OCI-LY7 (cell line): ENCODE data around the gene ABCG2. TPM values are rescaled to one million over a fixed set of nuclear protein-coding genes. Genes with fewer than 3 reads are reported as not detected.

Experiments used
- BruUV-seq: library from RNA; stranded (reverse); fragments of 400-500 nt; replicated peaks from 2 replicates; lab custom pipeline; 2021; lab: Mats Ljungman, UMichigan
- CTCF ChIA-PET: fragments of 300-600 bp; sonication (Branson Sonifier 250); formaldehyde crosslinking; loops from one replicate; lab custom pipeline; 2022; ENCODE audit warnings: antibody characterized with exemption; ENCODE audit not compliant: unreplicated experiment; lab: Charles Lee
- POLR2A ChIA-PET: fragments of 300-600 bp; sonication (Branson Sonifier 250); formaldehyde crosslinking; loops from one replicate; lab custom pipeline; 2022; ENCODE audit warnings: antibody characterized with exemption; lab: Charles Lee
- DNase-seq: peaks from one replicate; pipeline ENCODE4 v3.0.0-alpha.2; 2015; ENCODE audit warnings: low spot score
- H2AFZ ChIP-seq: fragments of 200-600 bp; sonication (generic), shearing (Covaris generic); 2 replicates; pipeline ENCODE4 v1.6.1; 2014; ENCODE audit warnings: mild to moderate bottlenecking, antibody characterized with exemption, low read length, moderate library complexity
- H3K27ac ChIP-seq: fragments of 200-600 bp; sonication (generic); 2 replicates; pipeline ENCODE4 v1.5.1; 2014; ENCODE audit warnings: mixed run types, low read depth, mild to moderate bottlenecking, moderate library complexity, low read length, inconsistent platforms; ENCODE audit not compliant: poor library complexity, severe bottlenecking
- H3K36me3 ChIP-seq: fragments of 200-600 bp; sonication (generic); 2 replicates; pipeline ENCODE4 v1.6.1; 2014; ENCODE audit warnings: mild to moderate bottlenecking, antibody characterized with exemption, low read length, moderate library complexity, mixed read lengths; ENCODE audit not compliant: insufficient read depth
- H3K4me1 ChIP-seq: fragments of 200-600 bp; sonication (generic); 2 replicates; pipeline ENCODE4 v1.5.1; 2014; ENCODE audit warnings: mild to moderate bottlenecking, low read length; ENCODE audit not compliant: insufficient read depth, poor library complexity, severe bottlenecking
- H3K4me2 ChIP-seq: fragments of 200-600 bp; sonication (generic); 2 replicates; pipeline ENCODE4 v1.6.1; 2014; ENCODE audit warnings: mild to moderate bottlenecking, low read length
- H3K4me3 ChIP-seq: fragments of 200-600 bp; sonication (generic); 2 replicates; pipeline ENCODE4 v1.5.1; 2014; ENCODE audit warnings: mild to moderate bottlenecking, low read depth, low read length; ENCODE audit not compliant: poor library complexity, severe bottlenecking
- H3K79me2 ChIP-seq: fragments of 200-600 bp; sonication (generic); 2 replicates; pipeline ENCODE4 v1.6.1; 2016; ENCODE audit warnings: low read depth, mild to moderate bottlenecking, low read length, moderate library complexity, mixed read lengths; ENCODE audit not compliant: insufficient read depth
- H3K9me2 ChIP-seq: fragments of 200-600 bp; sonication (generic); 2 replicates; pipeline ENCODE4 v1.6.1; 2016; ENCODE audit warnings: mild to moderate bottlenecking, low read length, mixed read lengths; ENCODE audit not compliant: insufficient read depth
- H3K9me3 ChIP-seq: fragments of 200-600 bp; sonication (generic); 2 replicates; pipeline ENCODE4 v1.6.1; 2014; ENCODE audit warnings: mild to moderate bottlenecking, mixed run types, low read length, mixed read lengths
- H4K20me1 ChIP-seq: fragments of 200-600 bp; sonication (generic); 2 replicates; pipeline ENCODE4 v1.6.1; 2014; ENCODE audit warnings: mild to moderate bottlenecking, antibody characterized with exemption, low read length, moderate library complexity, mixed read lengths; ENCODE audit not compliant: insufficient read depth
- EZH2phosphoT487 ChIP-seq: fragments of 200-600 bp; sonication (generic); IDR thresholded peaks from 2 replicates; pipeline ENCODE4 v1.6.1; 2018; ENCODE audit warnings: low read depth, borderline replicate concordance, mild to moderate bottlenecking, mixed run types, antibody characterized with exemption, low read length, moderate library complexity, mixed read lengths
- intact Hi-C: fragments of 100-400 bp; cut with micrococcal nuclease; formaldehyde crosslinking; loops from one replicate; pipeline ENCODE4 v1.10.0; 2022; ENCODE audit not compliant: unreplicated experiment
- total RNA-seq, 2 experiments: library from RNA; depleted of rRNA in 1 of 2; stranded (reverse); fragments of >200 nt in 1 of 2; shearing (Covaris generic) in 1 of 2; gene quantifications; 2 replicates each; pipeline ENCODE4 v1.2.3, GENCODE V29; 2014 to 2022
- TF ChIP-seq, protein P1 (sequence below): fragments of 200-600 bp; sonication (generic); conservative IDR thresholded peaks from 2 replicates; pipeline ENCODE4 v1.5.1; 2014; ENCODE audit warnings: mild to moderate bottlenecking, antibody characterized with exemption, low read length, moderate library complexity, mixed read lengths

ABCG2 gene
- total RNA-seq, 2 experiments from 2014 or later: not detected

DNA sequence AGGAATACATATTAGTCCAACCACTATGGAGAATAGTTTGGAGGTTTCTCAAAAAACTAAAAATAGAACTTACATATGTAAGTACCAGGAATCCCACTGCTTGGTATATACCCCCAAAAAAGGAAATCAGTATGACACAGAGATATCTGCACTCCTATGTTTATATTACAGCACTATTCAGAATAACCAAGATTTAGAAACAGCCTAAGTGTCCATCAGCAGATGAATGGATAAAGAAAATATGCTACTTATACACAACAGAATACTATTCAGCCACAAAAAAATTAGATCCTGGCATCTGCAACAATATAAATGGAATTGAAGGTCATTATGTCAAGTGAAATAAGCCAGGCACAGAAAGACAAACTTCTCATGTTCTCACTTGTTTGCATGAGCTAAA lies 27.5 kb upstream of the ABCG2 start:
- Histone ChIP-seq H2AFZ (no peak overlapping the region), H3K4me3 (no peak overlapping the region), H3K9me2 (no peaks in the 10 kb centered on the region), H3K27ac (no peak overlapping the region), H3K79me2 (no peaks in the 10 kb centered on the region), H3K9me3 (no peaks in the 10 kb centered on the region), H4K20me1 (no peaks in the 10 kb centered on the region), H3K4me2 (no peak overlapping the region), H3K4me1 (no peaks in the 10 kb centered on the region), H3K36me3 (no peaks in the 10 kb centered on the region)
- TF ChIP-seq, protein P1, sequence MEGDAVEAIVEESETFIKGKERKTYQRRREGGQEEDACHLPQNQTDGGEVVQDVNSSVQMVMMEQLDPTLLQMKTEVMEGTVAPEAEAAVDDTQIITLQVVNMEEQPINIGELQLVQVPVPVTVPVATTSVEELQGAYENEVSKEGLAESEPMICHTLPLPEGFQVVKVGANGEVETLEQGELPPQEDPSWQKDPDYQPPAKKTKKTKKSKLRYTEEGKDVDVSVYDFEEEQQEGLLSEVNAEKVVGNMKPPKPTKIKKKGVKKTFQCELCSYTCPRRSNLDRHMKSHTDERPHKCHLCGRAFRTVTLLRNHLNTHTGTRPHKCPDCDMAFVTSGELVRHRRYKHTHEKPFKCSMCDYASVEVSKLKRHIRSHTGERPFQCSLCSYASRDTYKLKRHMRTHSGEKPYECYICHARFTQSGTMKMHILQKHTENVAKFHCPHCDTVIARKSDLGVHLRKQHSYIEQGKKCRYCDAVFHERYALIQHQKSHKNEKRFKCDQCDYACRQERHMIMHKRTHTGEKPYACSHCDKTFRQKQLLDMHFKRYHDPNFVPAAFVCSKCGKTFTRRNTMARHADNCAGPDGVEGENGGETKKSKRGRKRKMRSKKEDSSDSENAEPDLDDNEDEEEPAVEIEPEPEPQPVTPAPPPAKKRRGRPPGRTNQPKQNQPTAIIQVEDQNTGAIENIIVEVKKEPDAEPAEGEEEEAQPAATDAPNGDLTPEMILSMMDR: no peak
- TF ChIP-seq EZH2phosphoT487: no peak
- DNase-seq: no peak
- POLR2A ChIA-PET: no interaction called here
- CTCF ChIA-PET: no interaction called here
- intact Hi-C loops: no loop called here
- BruUV-seq: no TSS peak

DNA sequence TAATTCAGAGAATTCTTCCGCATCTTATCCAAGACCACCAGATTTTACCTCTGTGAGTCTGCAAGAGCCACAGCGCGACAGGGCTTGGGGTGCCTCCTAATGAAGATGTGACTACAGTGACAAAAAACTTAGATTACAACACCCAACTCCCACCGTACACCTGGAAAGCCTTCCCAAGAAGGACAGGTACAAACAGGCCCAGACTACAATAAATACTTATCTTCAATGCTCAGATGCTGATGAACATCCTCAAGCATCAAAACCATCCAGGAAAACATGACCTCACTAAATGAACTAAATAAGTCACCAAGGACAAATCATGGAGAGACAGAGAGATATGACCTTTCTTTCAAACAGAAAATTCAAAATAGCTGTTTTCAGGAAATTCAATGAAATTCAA lies 20.8 kb upstream of the ABCG2 start:
- BruUV-seq: no TSS peak
- TF ChIP-seq, protein P1: no peak
- no peak for TF ChIP-seq EZH2phosphoT487
- Histone ChIP-seq H3K27ac (no peak overlapping the region), H2AFZ (no peak overlapping the region), H4K20me1 (no peaks in the 10 kb centered on the region), H3K36me3 (no peaks in the 10 kb centered on the region), H3K79me2 (no peaks in the 10 kb centered on the region), H3K9me3 (no peaks in the 10 kb centered on the region), H3K4me2 (no peak overlapping the region), H3K9me2 (no peaks in the 10 kb centered on the region), H3K4me3 (no peak overlapping the region), H3K4me1 (no peaks in the 10 kb centered on the region)
- intact Hi-C loops: no loop called here
- CTCF ChIA-PET: no interaction called here
- POLR2A ChIA-PET: no interaction called here
- no peak for DNase-seq

DNA sequence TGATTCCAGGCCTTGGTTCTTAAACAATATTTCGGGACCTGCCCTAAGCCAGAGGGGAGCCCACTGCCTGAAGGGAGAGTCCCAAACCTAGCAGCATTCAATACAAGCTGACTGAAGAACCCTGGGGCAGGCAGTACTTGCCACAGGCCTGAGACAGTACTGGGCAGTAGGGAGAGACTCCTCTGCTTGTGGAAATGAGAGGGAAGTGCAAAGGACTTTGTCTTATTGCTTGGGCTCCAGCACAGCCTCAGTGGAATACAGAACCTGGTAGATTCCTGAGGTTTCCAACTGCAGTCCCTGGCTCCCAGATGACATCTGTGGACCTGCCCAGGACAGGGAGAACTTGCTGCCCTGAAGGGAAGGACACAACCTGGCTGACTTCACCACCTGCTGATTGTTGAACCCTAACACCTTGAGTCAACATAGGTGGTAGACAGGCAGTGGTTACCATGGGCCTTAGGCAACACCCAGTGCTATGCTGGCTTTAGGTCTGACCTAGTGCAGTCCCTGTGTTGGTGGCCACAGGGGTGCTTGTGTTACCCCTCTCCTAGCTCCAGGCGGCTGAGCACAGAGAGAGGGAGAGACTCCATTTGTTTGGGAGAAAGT lies 20.3 kb upstream of the ABCG2 start:
- H3K4me3 ChIP-seq: no peak overlapping the region
- no peak for TF ChIP-seq EZH2phosphoT487
- TF ChIP-seq, protein P1: no peak
- H4K20me1 ChIP-seq: no peaks in the 10 kb centered on the region
- H3K36me3 ChIP-seq: no peaks in the 10 kb centered on the region
- intact Hi-C loops: no loop called here
- H3K9me2 ChIP-seq: no peaks in the 10 kb centered on the region
- no peak overlapping the region for H2AFZ ChIP-seq
- H3K4me1 ChIP-seq: no peaks in the 10 kb centered on the region
- no peaks in the 10 kb centered on the region for H3K9me3 ChIP-seq
- H3K4me2 ChIP-seq: no peak overlapping the region
- no peak overlapping the region for H3K27ac ChIP-seq
- H3K79me2 ChIP-seq: no peaks in the 10 kb centered on the region
- ChIA-PET CTCF (no interaction called here), POLR2A (interaction anchor here (1.1 kb wide), 1 partner anchor 15 kb away, joined by 4 read pairs; no protein-coding TSS in a partner anchor)
- DNase-seq: no peak
- BruUV-seq: no TSS peak
